HepG2 (cell line): ENCODE measurements around the gene GRM7. TPM values are rescaled to one million over a fixed set of nuclear protein-coding genes. Genes with fewer than 3 reads are reported as not detected.

Experiments
- ATAC-seq: fragments of 200-7000 bp; cut with Tn5 transposase; 3 replicates; pipeline ENCODE4 v1.9.1; 2020; ENCODE audit warnings: mild to moderate bottlenecking, moderate library complexity
- BruUV-seq: library from RNA; stranded (reverse); fragments of 400-500 nt; replicated peaks from 2 replicates; lab custom pipeline; 2021; lab: Mats Ljungman, UMichigan
- CTCF ChIA-PET: fragments of 300-600 bp; formaldehyde crosslinking; extraction: SDS; loops from one replicate; lab custom pipeline; 2021; ENCODE audit warnings: low total read pairs, inconsistent platforms, low intra/inter-chr PET ratio; lab: Yijun Ruan, JAX
- POLR2A ChIA-PET: fragments of 350-600 bp; sonication (Branson Sonifier 250); formaldehyde crosslinking; loops from one replicate; lab custom pipeline; 2020; ENCODE audit warnings: antibody characterized with exemption, inconsistent platforms; lab: Yijun Ruan, JAX
- DNase-seq: peaks from one replicate; pipeline ENCODE4 v3.0.0-alpha.2; 2015; ENCODE audit warnings: low spot score
- FAIRE-seq: peaks from 3 replicates; lab custom pipeline; 2011; peaks lifted over from hg19 to GRCh38; lab: Jason Lieb, UNC
- H2AFZ ChIP-seq: one replicate; pipeline ENCODE4 v1.6.1; 2011; ENCODE audit warnings: low read length, inconsistent platforms
- H3K27ac ChIP-seq: fragments of 300-600 bp; 3 replicates; pipeline ENCODE4 v1.8.0; 2011; ENCODE audit warnings: mixed run types, mild to moderate bottlenecking, mixed read lengths, low read length, inconsistent platforms; ENCODE audit not compliant: insufficient read depth; ENCODE audit errors: extremely low read length
- H3K27me3 ChIP-seq, 2 experiments: fragments of 200-600 bp in 1 of 2; 2 replicates in 1 of 2; 3 replicates in 1 of 2; pipeline versions ENCODE4 v1.6.0 to v1.8.0; 2011; ENCODE audit warnings: low read length in 2 of 2, mild to moderate bottlenecking in 2 of 2, moderate library complexity in 2 of 2, inconsistent platforms in 1 of 2; ENCODE audit not compliant: insufficient read depth in 2 of 2, control insufficient read depth in 1 of 2
- H3K36me3 ChIP-seq, 2 experiments: fragments of 200-600 bp in 1 of 2; replicated peaks in 1 of 2; 2 replicates in 1 of 2; 3 replicates in 1 of 2; pipeline versions ENCODE4 v1.5.1 to v1.8.0; 2011; ENCODE audit warnings: low read length in 2 of 2, inconsistent platforms in 1 of 2; ENCODE audit not compliant: insufficient read depth in 2 of 2, control insufficient read depth in 1 of 2
- H3K4me1 ChIP-seq: 2 replicates; pipeline ENCODE4 v1.5.1; 2012; ENCODE audit warnings: low read length, inconsistent platforms; ENCODE audit not compliant: insufficient read depth
- H3K4me2 ChIP-seq: 2 replicates; pipeline ENCODE4 v1.6.0; 2011; ENCODE audit warnings: low read depth, low read length, inconsistent platforms
- H3K4me3 ChIP-seq, 3 experiments: fragments of 200-600 bp in 1 of 3; sonication (generic), shearing (Covaris generic) in 1 of 3; replicated peaks in 1 of 3; 2 replicates each; pipeline ENCODE4 v1.5.1; 2011 to 2016; ENCODE audit warnings: low read length in 3 of 3, inconsistent platforms in 2 of 3, low read depth in 2 of 3, mild to moderate bottlenecking in 2 of 3, control low read depth in 1 of 3, mixed read lengths in 1 of 3; ENCODE audit not compliant: insufficient read depth in 1 of 3
- H3K79me2 ChIP-seq: one replicate; pipeline ENCODE4 v1.6.1; 2011; ENCODE audit warnings: low read length, inconsistent platforms; ENCODE audit not compliant: insufficient read depth
- H3K9ac ChIP-seq: 2 replicates; pipeline ENCODE4 v1.6.0; 2011; ENCODE audit warnings: mild to moderate bottlenecking, low read depth, low read length, inconsistent platforms; ENCODE audit not compliant: insufficient read depth
- H3K9me3 ChIP-seq: 2 replicates; pipeline ENCODE4 v1.5.1; 2012; ENCODE audit warnings: mild to moderate bottlenecking, low read length
- H4K20me1 ChIP-seq: 2 replicates; pipeline ENCODE4 v1.6.0; 2011; ENCODE audit warnings: inconsistent platforms, mild to moderate bottlenecking, low read length, moderate library complexity; ENCODE audit not compliant: insufficient read depth
- KAT2B ChIP-seq: fragments of 150-350 bp; IDR thresholded peaks from 2 replicates; pipeline ENCODE4 v1.6.1; 2014; ENCODE audit warnings: low read depth, low read length, borderline replicate concordance
- KMT2B ChIP-seq: IDR thresholded peaks from 2 replicates; pipeline ENCODE4 v1.6.1; 2016; ENCODE audit warnings: missing genetic modification reagents, missing compliant biosample characterization
- MAFF ChIP-seq: IDR thresholded peaks from 2 replicates; pipeline ENCODE4 v1.6.1; 2011; ENCODE audit warnings: low read depth, low read length, improper control_type of control experiment
- MAFK ChIP-seq, 2 experiments: IDR thresholded peaks in 1 of 2; conservative IDR thresholded peaks in 1 of 2; 2 replicates each; pipeline ENCODE4 v1.6.1; 2011; ENCODE audit warnings: improper control_type of control experiment in 2 of 2, low read length in 2 of 2
- PHF5A ChIP-seq: IDR thresholded peaks from one replicate; pipeline ENCODE4 v1.6.1; 2018; ENCODE audit warnings: low read depth, missing genetic modification reagents; ENCODE audit not compliant: unreplicated experiment
- PTBP1 ChIP-seq: fragments of 200-400 bp; formaldehyde crosslinking; IDR thresholded peaks from 2 replicates; pipeline ENCODE4 v1.6.1; 2018; ENCODE audit warnings: low read length, low read depth; ENCODE audit not compliant: poor library complexity, severe bottlenecking
- ZFP37 ChIP-seq: sonication (generic); formaldehyde crosslinking; IDR thresholded peaks from 2 replicates; pipeline ENCODE4 v1.4.0; 2020; ENCODE audit warnings: missing genetic modification reagents, borderline replicate concordance
- WGBS: methylation state at CpG from one replicate; pipeline ENCODE4 v1.1.6; 2017; ENCODE audit warnings: low lambda C conversion rate; 5-methylcytosine and 5-hydroxymethylcytosine counted together
- in situ Hi-C: cut with HindIII; loops from 2 replicates; pipeline ENCODE4 v1.10.0; 2017; ENCODE audit warnings: low pct_unique_long_range_greater_than_20kb; ENCODE audit not compliant: extremely low pct_ligation_motif_present
- intact Hi-C: fragments of 100-400 bp; cut with micrococcal nuclease; formaldehyde crosslinking; loops from one replicate; pipeline ENCODE4 v1.10.0; 2022; ENCODE audit not compliant: unreplicated experiment
- polyA plus RNA-seq, 8 experiments: library from polyadenylated mRNA; depleted of rRNA in 3 of 8; stranded (reverse) in 7 of 8; unstranded in 1 of 8; fragments of >200 nt; fragmentation: Illumina TruSeq in 4 of 8; extraction: Trizol in 4 of 8; gene quantifications; 2 replicates each; pipeline versions ENCODE4 v1.2.1 to v1.2.3, GENCODE V29; 2011 to 2016; ENCODE audit warnings: low read depth in 4 of 8, missing spikeins in 1 of 8, mixed read lengths in 1 of 8; ENCODE audit not compliant: insufficient read depth in 1 of 8
- total RNA-seq, 5 experiments: library from RNA; depleted of rRNA; stranded (reverse); fragments of >200 nt; fragmentation: Illumina TruSeq; extraction: Trizol; gene quantifications; 2 replicates each; pipeline ENCODE4 v1.2.3, GENCODE V29; 2016; ENCODE audit warnings: low read depth in 1 of 5
- TF ChIP-seq, protein P1 (sequence below): sonication (generic); formaldehyde crosslinking; IDR thresholded peaks from 2 replicates; pipeline ENCODE4 v1.5.1; 2020; ENCODE audit warnings: missing genetic modification reagents, mild to moderate bottlenecking, borderline replicate concordance

GRM7 gene
- total and polyA plus RNA-seq, 2 of the 13 experiments (the other 11 are each of a cell fraction or from before 2014, with no cell fraction given) = not detected

DNA sequence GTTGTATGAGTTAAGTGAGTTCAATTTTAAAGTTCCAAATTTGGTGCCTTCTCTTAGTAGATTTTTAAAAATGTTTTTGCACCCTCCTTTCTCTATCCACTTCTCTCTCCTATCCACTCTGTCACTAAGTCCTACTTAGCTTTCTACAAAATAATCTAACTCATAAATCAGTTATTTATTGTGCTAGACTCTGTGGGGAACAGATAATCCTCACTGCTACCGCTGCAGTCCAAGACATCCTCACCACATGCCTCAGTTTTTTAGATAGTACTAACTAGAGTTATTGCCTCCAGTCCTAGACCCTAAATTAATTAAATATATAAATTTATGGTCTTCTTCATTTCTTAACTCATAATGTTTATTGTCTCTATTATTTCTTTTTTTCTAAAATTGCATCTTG lies 576.3 kb downstream of the GRM7 start:
- Histone ChIP-seq H3K27ac (no peak overlapping the region), H3K4me1 (no peaks in the 10 kb centered on the region), H3K79me2 (no peaks in the 10 kb centered on the region), H3K4me3 (no peak overlapping the region), H3K9ac (no peak overlapping the region), H3K4me2 (no peak overlapping the region), H3K9me3 (peaks cover 76% of the 10 kb centered on the region), H4K20me1 (no peaks in the 10 kb centered on the region), H3K27me3 (no peaks in the 10 kb centered on the region), H2AFZ (no peak overlapping the region), H3K36me3 (no peaks in the 10 kb centered on the region)
- ChIA-PET CTCF (no interaction called here), POLR2A (no interaction called here)
- intact Hi-C loops = no loop called here
- no peak for ATAC-seq
- WGBS = 19% methylated on average over 1 of the region's 1 CpG
- no peak for FAIRE-seq
- BruUV-seq = no TSS peak
- no peak for DNase-seq
- in situ Hi-C loops = no loop called here
- TF ChIP-seq KMT2B (CRISPR knock-in tag) = no peak

DNA sequence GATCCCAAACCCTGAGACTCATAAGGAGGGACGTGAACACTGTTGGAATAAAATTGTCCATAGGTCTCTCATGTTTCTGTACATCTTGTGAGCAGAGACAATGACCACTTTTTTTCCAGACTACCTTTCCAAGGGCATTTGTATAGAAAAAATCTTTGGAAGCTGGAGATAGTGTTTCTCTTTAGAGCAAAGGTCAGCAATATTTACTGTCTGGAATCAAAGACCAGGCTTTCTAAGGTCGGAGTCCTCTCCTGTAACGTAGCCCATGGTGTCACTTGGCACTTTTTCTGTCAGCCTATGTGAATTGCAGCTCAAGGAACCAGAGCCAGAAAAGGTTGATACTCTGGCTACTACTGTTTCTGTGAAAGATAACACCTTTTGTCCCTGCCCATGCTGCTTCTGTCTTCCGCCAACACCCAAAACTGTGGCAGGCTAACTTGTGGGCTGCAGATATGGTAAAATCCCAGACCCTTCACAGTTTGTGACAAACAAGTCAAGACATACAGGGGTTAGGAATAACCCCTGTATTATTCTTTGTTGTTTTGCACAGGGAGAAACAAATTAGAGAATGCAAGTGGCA lies 578.3 kb downstream of the GRM7 start:
- intact Hi-C loops = no loop called here
- WGBS = 0% methylated on average over 4 of the region's 4 CpGs
- H3K4me3 ChIP-seq = no peak overlapping the region
- H3K4me1 ChIP-seq = no peaks in the 10 kb centered on the region
- in situ Hi-C loops = no loop called here
- ChIA-PET POLR2A (no interaction called here), CTCF (no interaction called here)
- no peak for ATAC-seq
- H4K20me1 ChIP-seq = no peaks in the 10 kb centered on the region
- no TSS peak for BruUV-seq
- no peak overlapping the region for H3K27ac ChIP-seq
- H3K9ac ChIP-seq = no peak overlapping the region
- H3K4me2 ChIP-seq = no peak overlapping the region
- H3K9me3 ChIP-seq = peaks cover 83% of the 10 kb centered on the region
- H3K27me3 ChIP-seq = no peaks in the 10 kb centered on the region
- no peak for TF ChIP-seq PTBP1
- TF ChIP-seq, protein P1, sequence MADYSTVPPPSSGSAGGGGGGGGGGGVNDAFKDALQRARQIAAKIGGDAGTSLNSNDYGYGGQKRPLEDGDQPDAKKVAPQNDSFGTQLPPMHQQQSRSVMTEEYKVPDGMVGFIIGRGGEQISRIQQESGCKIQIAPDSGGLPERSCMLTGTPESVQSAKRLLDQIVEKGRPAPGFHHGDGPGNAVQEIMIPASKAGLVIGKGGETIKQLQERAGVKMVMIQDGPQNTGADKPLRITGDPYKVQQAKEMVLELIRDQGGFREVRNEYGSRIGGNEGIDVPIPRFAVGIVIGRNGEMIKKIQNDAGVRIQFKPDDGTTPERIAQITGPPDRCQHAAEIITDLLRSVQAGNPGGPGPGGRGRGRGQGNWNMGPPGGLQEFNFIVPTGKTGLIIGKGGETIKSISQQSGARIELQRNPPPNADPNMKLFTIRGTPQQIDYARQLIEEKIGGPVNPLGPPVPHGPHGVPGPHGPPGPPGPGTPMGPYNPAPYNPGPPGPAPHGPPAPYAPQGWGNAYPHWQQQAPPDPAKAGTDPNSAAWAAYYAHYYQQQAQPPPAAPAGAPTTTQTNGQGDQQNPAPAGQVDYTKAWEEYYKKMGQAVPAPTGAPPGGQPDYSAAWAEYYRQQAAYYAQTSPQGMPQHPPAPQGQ = no peak
- TF ChIP-seq PHF5A (CRISPR knock-in tag) = no peak
- TF ChIP-seq MAFF = peak; percentile 60
- TF ChIP-seq KAT2B = no peak
- TF ChIP-seq ZFP37 = no peak
- TF ChIP-seq MAFK (conservative IDR thresholded peaks at IDR 0.05 in 1 of 2, IDR thresholded peaks at IDR 0.05 in 1 of 2; ENCODE audit: low read length in 2 of 2) = peak; percentile 25 to 71; a peak in 2 of 4 replicates
- DNase-seq = no peak
- H2AFZ ChIP-seq = no peak overlapping the region
- FAIRE-seq = no peak
- H3K79me2 ChIP-seq = no peaks in the 10 kb centered on the region
- H3K36me3 ChIP-seq = no peaks in the 10 kb centered on the region
